ENCODE measurements around the gene GLB1L3. TPM values are rescaled to one million over a fixed set of nuclear protein-coding genes. Genes with fewer than 3 reads are reported as not detected.
"Not testable (repeated sequence)": the region's sequence is repeated elsewhere in the genome, so short reads cannot be mapped to it uniquely, and the experiment has no call there.

GLB1L3 gene
- total RNA-seq, 2 experiments from 2014 or later: 11.8 to 13.2 TPM

DNA sequence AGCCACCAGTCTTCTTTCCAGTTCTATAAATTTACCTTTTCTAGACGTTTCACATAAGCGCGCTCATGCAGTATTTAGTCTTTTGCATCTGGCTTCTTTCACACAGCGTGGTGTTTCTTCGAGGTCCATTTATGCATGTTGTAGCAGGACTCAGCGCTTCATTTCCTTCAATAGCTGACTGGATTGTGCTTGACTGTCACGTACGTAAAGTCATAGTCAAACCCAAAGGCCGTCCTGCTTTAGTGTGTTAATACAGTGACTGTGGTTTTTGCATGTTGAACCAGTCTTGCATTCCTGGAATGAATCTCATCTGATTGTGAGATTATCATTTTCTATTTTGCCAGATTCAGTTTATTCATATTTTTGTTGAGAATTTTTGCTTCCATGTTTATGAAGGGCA is 18.5 kb downstream of the GLB1L3 start:
- Mint-ChIP-seq H3K36me3 (ENCODE audit: low read depth) (peaks cover 19% of the 10 kb centered on the region), H3K27me3 (ENCODE audit: low read depth) (no peaks in the 10 kb centered on the region), H3K4me1 (ENCODE audit: low read depth) (no peaks in the 10 kb centered on the region), H3K9me3 (no peaks in the 10 kb centered on the region), H3K27ac (no peak overlapping the region), H3K4me3 (no peak overlapping the region)
- intact Hi-C loops (cut with micrococcal nuclease): no loop called here
- CTCF ChIA-PET: no interaction called here
- no peak for DNase-seq

DNA sequence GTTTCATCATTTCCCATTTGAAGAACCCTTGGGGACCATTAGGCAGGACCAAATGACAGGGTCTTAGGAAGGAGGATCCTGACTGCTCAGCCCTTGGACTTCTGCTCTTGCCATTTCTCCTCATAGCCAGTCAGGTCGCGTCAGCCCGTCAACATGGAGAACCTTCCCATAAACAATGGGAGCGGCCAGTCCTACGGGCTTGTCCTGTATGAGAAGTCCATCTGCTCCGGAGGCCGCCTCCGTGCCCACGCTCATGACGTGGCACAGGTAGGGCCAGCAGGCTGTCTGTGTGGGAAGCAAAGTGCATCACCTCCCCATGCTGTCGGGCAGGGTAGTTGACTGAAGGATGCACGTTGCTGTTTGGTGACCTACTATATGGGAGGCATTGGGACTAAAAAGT is 36.0 kb downstream of the GLB1L3 start:
- CTCF ChIA-PET: interaction anchor here (2.3 kb wide), 1 partner anchor 50 kb away, joined by 6 read pairs; no protein-coding TSS in a partner anchor
- H3K36me3 Mint-ChIP-seq (ENCODE audit: low read depth): peaks cover 9% of the 10 kb centered on the region
- H3K27ac Mint-ChIP-seq: no peak overlapping the region
- H3K4me1 Mint-ChIP-seq (ENCODE audit: low read depth): no peaks in the 10 kb centered on the region
- H3K27me3 Mint-ChIP-seq (ENCODE audit: low read depth): no peaks in the 10 kb centered on the region
- peaks cover 6% of the 10 kb centered on the region for H3K9me3 Mint-ChIP-seq
- intact Hi-C loops (cut with micrococcal nuclease): no loop called here
- no peak for DNase-seq
- H3K4me3 Mint-ChIP-seq: no peak overlapping the region

DNA sequence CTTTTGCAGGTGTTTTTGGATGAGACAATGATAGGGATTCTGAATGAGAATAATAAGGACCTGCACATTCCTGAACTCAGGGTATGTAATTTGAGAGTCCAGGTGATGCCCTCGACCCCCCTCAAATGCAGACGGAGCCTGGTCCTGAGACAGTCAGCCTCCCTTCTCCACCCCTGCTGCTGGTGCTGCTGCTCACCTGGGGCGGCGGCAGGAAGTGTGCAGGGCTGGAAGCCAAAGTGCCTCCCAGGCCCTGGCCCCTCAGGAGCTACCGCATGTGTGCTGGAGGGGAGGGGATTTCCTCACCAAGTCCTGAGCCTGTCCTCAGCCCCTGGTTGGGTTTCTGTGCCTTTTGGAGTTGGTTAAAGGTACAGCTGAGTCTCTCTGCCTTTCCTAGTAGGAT is 36.6 kb downstream of the GLB1L3 start:
- peaks cover 11% of the 10 kb centered on the region for H3K9me3 Mint-ChIP-seq
- no peak overlapping the region for H3K27ac Mint-ChIP-seq
- no peaks in the 10 kb centered on the region for H3K27me3 Mint-ChIP-seq (ENCODE audit: low read depth)
- no peaks in the 10 kb centered on the region for H3K4me1 Mint-ChIP-seq (ENCODE audit: low read depth)
- DNase-seq: no peak
- no peak overlapping the region for H3K4me3 Mint-ChIP-seq
- intact Hi-C loops (cut with micrococcal nuclease): no loop called here
- CTCF ChIA-PET: interaction anchor here (2.3 kb wide), 1 partner anchor 51 kb away, joined by 6 read pairs; no protein-coding TSS in a partner anchor
- H3K36me3 Mint-ChIP-seq (ENCODE audit: low read depth): peaks cover 5% of the 10 kb centered on the region

DNA sequence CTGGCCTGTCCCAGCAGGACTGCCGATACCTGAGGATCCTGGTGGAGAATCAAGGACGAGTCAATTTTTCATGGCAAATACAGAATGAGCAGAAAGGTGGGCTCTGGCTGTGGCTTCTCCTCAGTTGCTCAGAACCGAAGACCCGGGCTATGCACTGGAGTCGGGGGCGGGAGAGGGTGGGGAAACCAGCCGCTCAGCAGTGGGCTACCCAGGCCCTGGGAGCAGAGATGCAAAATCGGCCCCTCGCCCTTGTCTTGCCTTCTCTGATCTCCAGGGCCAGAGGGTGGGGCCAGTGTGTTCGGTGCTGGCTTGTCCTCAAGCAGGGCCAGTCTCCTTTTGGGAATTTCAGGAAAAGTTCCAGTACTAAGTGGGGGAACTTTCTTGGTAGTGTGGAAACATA is 37.2 kb downstream of the GLB1L3 start:
- peaks cover 8% of the 10 kb centered on the region for H3K36me3 Mint-ChIP-seq (ENCODE audit: low read depth)
- H3K27ac Mint-ChIP-seq: no peak overlapping the region
- H3K27me3 Mint-ChIP-seq (ENCODE audit: low read depth): no peaks in the 10 kb centered on the region
- H3K9me3 Mint-ChIP-seq: peaks cover 15% of the 10 kb centered on the region
- no peak overlapping the region for H3K4me3 Mint-ChIP-seq
- CTCF ChIA-PET: interaction anchor here (0.6 to 2.3 kb wide), 2 partner anchors 52 to 111 kb away, joined by 4 to 6 read pairs; no protein-coding TSS in a partner anchor
- DNase-seq: no peak
- intact Hi-C loops (cut with micrococcal nuclease): no loop called here
- no peaks in the 10 kb centered on the region for H3K4me1 Mint-ChIP-seq (ENCODE audit: low read depth)

DNA sequence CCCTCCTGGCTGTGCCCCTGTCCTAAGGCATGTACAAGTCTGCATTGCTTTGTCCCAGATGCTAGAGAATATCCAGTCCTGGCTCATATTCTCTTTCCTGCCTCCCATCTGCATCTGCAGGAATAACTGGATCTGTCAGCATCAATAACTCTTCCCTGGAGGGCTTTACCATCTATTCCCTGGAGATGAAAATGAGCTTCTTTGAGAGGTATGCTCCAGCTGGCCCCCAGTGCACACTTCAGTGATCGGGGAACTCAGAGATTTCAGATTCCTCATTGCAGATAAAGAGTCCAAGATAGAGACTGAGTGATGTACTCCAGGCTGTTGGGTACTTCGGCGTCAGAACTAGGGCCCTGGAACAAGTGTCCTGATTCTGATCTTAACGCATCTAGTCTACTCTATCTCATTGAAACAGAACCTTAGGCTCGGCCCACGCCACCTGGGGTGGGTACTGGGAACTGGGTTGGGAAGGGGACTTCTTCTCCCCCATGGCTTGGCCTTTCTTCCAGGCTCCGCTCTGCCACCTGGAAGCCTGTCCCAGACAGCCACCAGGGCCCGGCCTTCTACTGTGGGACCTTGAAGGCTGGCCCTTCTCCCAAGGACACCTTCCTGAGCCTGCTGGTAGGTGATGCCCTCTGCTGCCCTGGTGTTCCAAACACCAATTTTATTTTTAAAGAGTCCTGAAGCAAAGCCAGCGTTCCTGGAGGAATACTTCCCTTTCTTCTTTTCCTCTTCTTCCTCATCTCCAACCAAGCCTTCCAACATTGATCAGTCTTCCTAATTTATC is 37.8 kb downstream of the GLB1L3 start:
- intact Hi-C loops (cut with micrococcal nuclease): no loop called here
- Mint-ChIP-seq H3K4me3 (no peak overlapping the region), H3K27me3 (ENCODE audit: low read depth) (no peaks in the 10 kb centered on the region), H3K9me3 (peaks cover 18% of the 10 kb centered on the region), H3K27ac (no peak overlapping the region), H3K36me3 (ENCODE audit: low read depth) (peaks cover 14% of the 10 kb centered on the region), H3K4me1 (ENCODE audit: low read depth) (no peaks in the 10 kb centered on the region)
- DNase-seq: no peak
- CTCF ChIA-PET: interaction anchor here (0.6 to 2.3 kb wide), 2 partner anchors 52 to 112 kb away, joined by 4 to 6 read pairs; no protein-coding TSS in a partner anchor

DNA sequence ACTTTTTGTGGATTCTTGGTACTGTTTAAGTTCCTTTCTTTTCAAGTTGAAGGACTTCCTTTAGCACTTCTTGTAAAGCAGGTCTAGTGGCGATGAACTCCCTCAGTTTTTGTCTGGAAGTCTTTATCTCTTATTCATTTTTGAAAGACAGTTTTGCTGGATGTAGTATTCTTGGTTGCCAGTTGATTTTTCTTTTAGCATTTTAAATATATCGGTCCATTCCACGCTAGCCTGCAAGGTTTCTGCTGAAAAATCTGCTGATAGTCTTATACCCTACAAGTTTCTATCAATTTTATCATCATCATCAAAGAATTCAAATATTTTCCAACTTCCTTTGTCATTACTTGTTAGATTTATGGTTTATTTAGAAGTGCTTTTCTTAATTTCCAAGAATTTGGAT is 40.9 kb downstream of the GLB1L3 start:
- peaks cover 29% of the 10 kb centered on the region for H3K9me3 Mint-ChIP-seq
- DNase-seq: no peak
- CTCF ChIA-PET: no interaction called here
- H3K27me3 Mint-ChIP-seq (ENCODE audit: low read depth): no peaks in the 10 kb centered on the region
- H3K4me3 Mint-ChIP-seq: no peak overlapping the region
- H3K4me1 Mint-ChIP-seq (ENCODE audit: low read depth): no peaks in the 10 kb centered on the region
- intact Hi-C loops (cut with micrococcal nuclease): no loop called here
- H3K36me3 Mint-ChIP-seq (ENCODE audit: low read depth): peaks cover 30% of the 10 kb centered on the region
- no peak overlapping the region for H3K27ac Mint-ChIP-seq

DNA sequence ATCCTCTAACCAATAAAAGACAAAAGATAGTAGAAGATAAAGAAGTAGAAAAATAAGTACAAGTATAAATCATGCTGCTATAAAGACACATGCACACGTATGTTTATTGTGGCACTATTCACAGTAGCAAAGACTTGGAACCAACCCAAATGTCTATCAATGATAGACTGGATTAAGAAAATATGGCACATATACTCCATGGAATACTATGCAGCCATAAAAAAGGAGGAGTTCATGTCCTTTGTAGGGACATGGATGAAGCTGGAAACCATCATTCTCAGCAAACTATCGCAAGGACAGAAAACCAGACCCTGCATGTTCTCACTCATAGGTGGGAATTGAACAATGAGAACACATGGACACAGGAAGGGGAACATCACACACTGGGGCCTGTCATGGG is 45.2 kb downstream of the GLB1L3 start:
- H3K4me3 Mint-ChIP-seq; H3K27me3 Mint-ChIP-seq (ENCODE audit: low read depth); H3K27ac Mint-ChIP-seq; H3K4me1 Mint-ChIP-seq (ENCODE audit: low read depth); DNase-seq; CTCF ChIA-PET; intact Hi-C loops (cut with micrococcal nuclease): not testable (repeated sequence)
- Mint-ChIP-seq H3K9me3 (peaks cover 29% of the 10 kb centered on the region), H3K36me3 (ENCODE audit: low read depth) (peaks cover 26% of the 10 kb centered on the region)

DNA sequence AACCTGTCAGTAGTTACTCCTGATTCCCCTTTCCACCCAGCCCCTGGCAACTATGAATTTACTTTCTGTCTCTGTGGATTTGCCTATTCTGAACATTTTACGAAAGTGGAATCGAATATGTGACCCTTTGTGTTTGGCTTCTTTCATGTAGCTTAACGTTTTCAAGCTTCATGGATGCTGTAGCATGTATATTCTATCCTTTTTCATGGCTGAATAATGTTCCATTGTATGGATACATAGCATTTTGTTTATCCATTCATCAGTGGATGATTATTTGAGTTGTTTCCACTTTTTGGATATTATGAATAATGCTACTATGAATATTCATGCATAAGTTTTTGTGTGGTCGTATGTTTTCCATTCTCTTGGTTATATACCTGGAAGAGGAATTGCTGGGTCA is 46.4 kb downstream of the GLB1L3 start:
- no peak for DNase-seq
- no peak overlapping the region for H3K4me3 Mint-ChIP-seq
- peaks cover 25% of the 10 kb centered on the region for H3K36me3 Mint-ChIP-seq (ENCODE audit: low read depth)
- H3K4me1 Mint-ChIP-seq (ENCODE audit: low read depth): no peaks in the 10 kb centered on the region
- intact Hi-C loops (cut with micrococcal nuclease): no loop called here
- H3K27me3 Mint-ChIP-seq (ENCODE audit: low read depth): no peaks in the 10 kb centered on the region
- H3K9me3 Mint-ChIP-seq: peaks cover 20% of the 10 kb centered on the region
- CTCF ChIA-PET: no interaction called here
- no peak overlapping the region for H3K27ac Mint-ChIP-seq

DNA sequence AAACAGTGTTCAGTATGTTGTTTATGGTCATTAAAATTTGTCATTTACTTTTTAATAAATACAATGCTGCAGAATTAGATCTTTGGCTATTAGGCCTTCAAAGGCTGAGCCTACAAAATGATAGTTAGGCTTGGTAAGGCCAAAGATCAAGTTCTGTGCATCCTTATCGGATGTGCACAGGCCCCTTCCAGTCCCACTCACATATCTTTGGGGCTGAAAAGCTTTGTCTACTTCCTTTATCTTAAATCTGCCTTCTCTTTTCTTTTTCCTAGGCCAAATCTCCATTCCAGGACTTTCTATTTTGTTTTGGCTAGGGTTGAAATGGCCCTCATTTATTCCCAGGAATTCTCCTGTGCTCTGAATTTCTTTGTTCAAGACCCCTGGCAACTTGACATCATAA is 52.3 kb downstream of the GLB1L3 start:
- peaks cover 9% of the 10 kb centered on the region for H3K27me3 Mint-ChIP-seq (ENCODE audit: low read depth)
- peaks cover 7% of the 10 kb centered on the region for H3K4me1 Mint-ChIP-seq (ENCODE audit: low read depth)
- no peak for DNase-seq
- no peak overlapping the region for H3K27ac Mint-ChIP-seq
- intact Hi-C loops (cut with micrococcal nuclease): no loop called here
- CTCF ChIA-PET: no interaction called here
- H3K4me3 Mint-ChIP-seq: no peak overlapping the region
- no peaks in the 10 kb centered on the region for H3K9me3 Mint-ChIP-seq
- H3K36me3 Mint-ChIP-seq (ENCODE audit: low read depth): no peaks in the 10 kb centered on the region

DNA sequence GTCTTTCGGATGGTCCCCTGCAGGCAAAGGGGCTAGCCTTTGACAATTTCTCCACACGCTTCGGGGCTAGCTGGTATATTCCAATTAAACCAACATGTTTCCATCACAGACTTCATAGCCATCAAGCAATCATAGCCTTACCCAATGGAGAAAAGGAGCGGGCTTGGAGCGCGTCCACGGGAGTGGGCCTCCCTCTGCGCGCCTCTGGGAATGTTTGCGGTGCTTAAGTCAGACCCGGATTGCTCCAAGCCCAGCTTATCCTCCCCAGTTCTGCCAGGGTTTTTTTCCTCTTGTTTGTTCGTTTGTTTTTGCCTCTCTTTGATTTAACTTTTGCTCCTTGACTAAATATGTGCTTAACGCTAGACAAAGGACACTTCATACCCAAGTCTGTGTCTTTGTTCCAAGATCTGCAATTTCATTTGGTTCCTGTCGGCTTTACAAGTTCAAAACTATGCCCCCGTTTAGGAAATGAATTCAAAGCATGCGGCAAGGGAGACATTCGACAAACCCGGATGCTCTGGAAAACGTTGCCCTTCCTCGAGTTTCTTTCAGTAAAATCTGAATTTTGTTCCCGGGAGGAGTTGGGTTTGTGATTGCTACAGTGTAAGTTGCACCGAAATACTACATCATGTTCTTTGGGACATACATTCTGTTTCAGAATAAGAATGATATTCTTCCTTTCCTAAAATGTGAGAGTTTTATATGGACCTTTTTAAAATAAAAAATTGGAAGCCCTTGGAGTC is 54.6 kb downstream of the GLB1L3 start:
- CTCF ChIA-PET: no interaction called here
- no peaks in the 10 kb centered on the region for H3K36me3 Mint-ChIP-seq (ENCODE audit: low read depth)
- H3K27ac Mint-ChIP-seq: no peak overlapping the region
- H3K4me1 Mint-ChIP-seq (ENCODE audit: low read depth): peaks cover 7% of the 10 kb centered on the region
- no peaks in the 10 kb centered on the region for H3K9me3 Mint-ChIP-seq
- H3K27me3 Mint-ChIP-seq (ENCODE audit: low read depth): peaks cover 9% of the 10 kb centered on the region
- DNase-seq: no peak
- intact Hi-C loops (cut with micrococcal nuclease): loop anchor here (1.0 to 10.0 kb wide), 4 partner anchors 55 to 406 kb away; partner anchors contain the start of genes ACAD8, THYN1 and VPS26B
- peak overlapping the region; percentile 80 for H3K4me3 Mint-ChIP-seq

DNA sequence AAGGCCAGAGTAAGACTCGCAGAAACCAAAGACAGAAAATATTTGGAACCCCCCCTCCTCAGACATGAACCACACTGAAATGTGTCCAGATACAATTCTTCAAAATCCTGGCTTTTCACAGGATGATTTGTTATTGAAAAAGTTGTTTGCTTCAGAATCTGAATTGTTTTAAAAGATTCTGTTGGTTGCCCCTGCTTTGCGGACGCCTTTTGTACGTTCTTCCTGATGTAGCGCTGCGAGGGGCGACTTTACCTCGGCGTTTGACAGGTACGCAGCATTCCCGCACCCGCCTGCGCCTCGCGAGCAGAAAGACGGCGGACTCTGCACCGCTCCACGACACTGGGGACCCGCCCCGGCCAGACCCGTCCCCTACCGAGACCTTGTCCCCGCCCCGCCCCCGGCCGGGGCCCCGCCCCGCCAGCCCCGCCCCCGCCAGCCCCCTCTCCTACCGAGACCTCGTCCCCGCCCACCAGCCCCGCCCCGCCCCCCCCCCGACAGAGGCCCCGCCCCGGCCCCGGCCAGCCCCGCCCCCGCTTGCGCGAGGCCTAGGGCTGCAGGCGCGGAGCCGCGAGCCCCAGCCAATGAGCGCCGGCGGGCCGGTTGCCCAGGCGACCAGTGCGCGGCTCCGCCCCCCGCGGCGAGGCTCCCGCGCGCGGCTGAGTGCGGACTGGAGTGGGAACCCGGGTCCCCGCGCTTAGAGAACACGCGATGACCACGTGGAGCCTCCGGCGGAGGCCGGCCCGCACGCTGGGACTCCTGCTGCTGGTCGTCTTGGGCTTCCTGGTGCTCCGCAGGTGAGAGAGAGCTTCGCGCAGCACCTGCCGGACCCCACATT is 55.4 kb downstream of the GLB1L3 start, which contains the start of gene GLB1L2:
TSS of gene GLB1L2 (plus strand) at position 635 of the 835 bp plus-strand sequence. CDS start at position 709, 74 bp downstream.
- H3K27me3 Mint-ChIP-seq (ENCODE audit: low read depth): peaks cover 9% of the 10 kb centered on the region
- no peaks in the 10 kb centered on the region for H3K9me3 Mint-ChIP-seq
- intact Hi-C loops (cut with micrococcal nuclease): loop anchor here (1.0 to 10.0 kb wide), 4 partner anchors 56 to 407 kb away; partner anchors contain the start of genes ACAD8, THYN1 and VPS26B
- no peak within 1 kb of the TSS for H3K27ac Mint-ChIP-seq
- H3K4me3 Mint-ChIP-seq: peak within 1 kb of the TSS; percentile 80
- CTCF ChIA-PET: interaction anchor here (1.0 to 2.2 kb wide), 2 partner anchors 57 to 80 kb away, joined by 3 to 8 read pairs; no protein-coding TSS in a partner anchor
- peak; percentile 69 for DNase-seq
- H3K36me3 Mint-ChIP-seq (ENCODE audit: low read depth): no peaks in the 10 kb centered on the region
- peaks cover 7% of the 10 kb centered on the region for H3K4me1 Mint-ChIP-seq (ENCODE audit: low read depth)

Data from activated naive CD4-positive, alpha-beta T cell treated with anti-CD3 and anti-CD28 coated beads for 36 hours (primary cell).